Activated T-cell treated with anti-CD3 and anti-CD28 coated beads, Interleukin-2, amount 50 U/mL, for 1 hour (primary cell): ENCODE measurements around the gene PROZ.
"Not testable (repeated sequence)": the region's sequence is repeated elsewhere in the genome, so short reads cannot be mapped to it uniquely, and the experiment has no call there.

Source experiments
- DNase-seq: peaks from one replicate; pipeline ENCODE4 v3.0.0-alpha.2; 2020

The PROZ gene

GRCh38 chr13:113158946-113159345 is 498 bp downstream of the PROZ start:
- DNase-seq, result no peak

- no peak for DNase-seq
Measured at GRCh38 chr13:113159701-113160100, 1.3 kb downstream of the PROZ start.

GRCh38 chr13:113160983-113161382 is 2.5 kb downstream of the PROZ start:
- DNase-seq, result no peak

GRCh38 chr13:113161433-113161832 is 3.0 kb downstream of the PROZ start:
- no peak for DNase-seq

GRCh38 chr13:113161975-113162374 is 3.5 kb downstream of the PROZ start:
- not testable (repeated sequence) for DNase-seq

GRCh38 chr13:113162783-113163685 is 4.6 kb downstream of the PROZ start:
- DNase-seq, result no peak

GRCh38 chr13:113164492-113164891 is 6.0 kb downstream of the PROZ start:
- DNase-seq, result no peak

- DNase-seq, result no peak
Measured at GRCh38 chr13:113166266-113166665, 7.8 kb downstream of the PROZ start.

- DNase-seq, result no peak
Measured at GRCh38 chr13:113166681-113167080, 8.2 kb downstream of the PROZ start.

GRCh38 chr13:113167155-113167554 is 8.7 kb downstream of the PROZ start:
- no peak for DNase-seq

GRCh38 chr13:113167575-113167974 is 9.1 kb downstream of the PROZ start:
- DNase-seq, result no peak

GRCh38 chr13:113168211-113168610 is 9.8 kb downstream of the PROZ start:
- DNase-seq, result no peak

- DNase-seq, result no peak
Measured at GRCh38 chr13:113169277-113170272, 11.1 kb downstream of the PROZ start.

- no peak for DNase-seq
Measured at GRCh38 chr13:113170511-113170910, 12.1 kb downstream of the PROZ start.

GRCh38 chr13:113171250-113172125 is 13.0 kb downstream of the PROZ start:
- no peak for DNase-seq

GRCh38 chr13:113172419-113172926 is 14.0 kb downstream of the PROZ start:
- no peak for DNase-seq

- DNase-seq, result peak; percentile 55
Measured at GRCh38 chr13:113176280-113176679, 17.8 kb downstream of the PROZ start.

GRCh38 chr13:113176822-113177221 is 18.4 kb downstream of the PROZ start:
- no peak for DNase-seq

GRCh38 chr13:113178070-113178895 is 19.8 kb downstream of the PROZ start:
- no peak for DNase-seq

- DNase-seq, result no peak
Measured at GRCh38 chr13:113178896-113179167, 20.4 kb downstream of the PROZ start.

- DNase-seq, result no peak
Measured at GRCh38 chr13:113179374-113180230, 21.2 kb downstream of the PROZ start.
